ENCODE measurements around the gene DLGAP1. TPM values are rescaled to one million over a fixed set of nuclear protein-coding genes. Genes with fewer than 3 reads are reported as not detected.

Gene DLGAP1
- total RNA-seq, 1 experiment from 2014 or later: 0.39 TPM

DNA sequence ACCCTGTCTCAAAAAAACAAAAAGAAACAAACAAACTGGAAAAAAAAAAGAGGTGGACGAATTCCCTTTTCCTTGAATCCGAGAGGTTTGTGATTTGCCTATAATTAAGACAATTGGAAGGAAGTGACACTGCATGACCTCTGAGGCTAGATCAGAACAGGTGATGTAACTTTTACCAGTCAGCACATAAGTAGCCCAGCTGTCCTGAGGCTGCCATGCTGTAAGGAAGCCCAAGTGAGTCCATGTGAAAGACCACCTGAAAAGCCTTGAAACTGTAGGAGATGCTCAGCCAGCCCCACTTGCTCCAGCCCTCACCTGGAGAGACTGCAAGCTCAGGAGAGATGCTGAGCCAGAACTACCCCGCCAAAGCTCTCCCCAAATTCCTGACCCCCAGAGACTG, 838.4 kb downstream of the DLGAP1 start:
- DNase-seq (ENCODE audit: low read depth, low spot score) (no peak), ATAC-seq (no peak)
- TF ChIP-seq SIN3A (IDR thresholded peaks at IDR 0.05; ENCODE audit: low read depth) (no peak), SP1 (IDR thresholded peaks at IDR 0.05; ENCODE audit: low read depth) (no peak), ZNF274 (IDR thresholded peaks at IDR 0.05; ENCODE audit: low read depth, low read length) (no peak), CEBPB (IDR thresholded peaks at IDR 0.05; ENCODE audit: low read depth) (no peak), YY1 (IDR thresholded peaks at IDR 0.05; ENCODE audit: extremely low read depth, insufficient replicate concordance, low read depth, low read length) (peak; percentile 22), CBX3 (IDR thresholded peaks at IDR 0.05; ENCODE audit: low read depth) (no peak)
- ChIA-PET RAD21 (ENCODE audit: low non-redundant PET in 1 of 2, low total read pairs in 2 of 2, uncharacterized antibody in 2 of 2, unreplicated experiment in 2 of 2) (interaction anchor here in 1 of 2 experiments (0.7 kb wide), 1 partner anchor 9 kb away, joined by 7 read pairs; no protein-coding TSS in a partner anchor), POLR2A (interaction anchor here (1.1 to 4.1 kb wide), 9 partner anchors 10 to 319 kb away, joined by 3 to 41 read pairs (median 11); no protein-coding TSS in a partner anchor), CTCF (interaction anchor here (0.9 kb wide), 1 partner anchor 49 kb away, joined by 3 read pairs; no protein-coding TSS in a partner anchor)
- Histone ChIP-seq H4K20me1 (ENCODE audit: insufficient read depth) (no peaks in the 10 kb centered on the region), H3K4me1 (ENCODE audit: control insufficient read depth in 1 of 2, insufficient read depth in 2 of 2, low read length in 2 of 2) (peaks cover 78 to 97% of the 10 kb centered on the region in 2 experiments), H3K9me2 (ENCODE audit: insufficient read depth) (no peaks in the 10 kb centered on the region), H3K4me2 (ENCODE audit: low read length) (peak overlapping the region; percentile 59; the same call in 1 of the 2 replicates), H3K27me3 (ENCODE audit: insufficient read depth, low read length) (no peaks in the 10 kb centered on the region), H3K9ac (ENCODE audit: low read length) (peak overlapping the region; percentile 70), H3K4me3 (replicated peaks in 1 of 2; ENCODE audit: low read depth in 1 of 2, low read length in 2 of 2) (no peak overlapping the region), H3K9me3 (ENCODE audit: control insufficient read depth in 1 of 2, insufficient read depth in 1 of 2, low read depth in 1 of 2, low read length in 2 of 2) (no peaks in the 10 kb centered on the region), H3K79me2 (ENCODE audit: insufficient read depth, low read length) (peaks cover 16% of the 10 kb centered on the region), H3K36me3 (ENCODE audit: control insufficient read depth in 1 of 2, insufficient read depth in 2 of 2, low read length in 2 of 2) (peaks cover 0 to 4% of the 10 kb centered on the region in 2 experiments; a peak in 1 of 4 replicates), H2AFZ (ENCODE audit: low read depth, low read length, poor library complexity, severe bottlenecking) (no peak overlapping the region), H3K27ac (ENCODE audit: low read depth, low read length) (peak overlapping the region; percentile 100)
- no TSS peak for BruUV-seq (replicated peaks)
- intact Hi-C loops (cut with micrococcal nuclease): no loop called here

DNA sequence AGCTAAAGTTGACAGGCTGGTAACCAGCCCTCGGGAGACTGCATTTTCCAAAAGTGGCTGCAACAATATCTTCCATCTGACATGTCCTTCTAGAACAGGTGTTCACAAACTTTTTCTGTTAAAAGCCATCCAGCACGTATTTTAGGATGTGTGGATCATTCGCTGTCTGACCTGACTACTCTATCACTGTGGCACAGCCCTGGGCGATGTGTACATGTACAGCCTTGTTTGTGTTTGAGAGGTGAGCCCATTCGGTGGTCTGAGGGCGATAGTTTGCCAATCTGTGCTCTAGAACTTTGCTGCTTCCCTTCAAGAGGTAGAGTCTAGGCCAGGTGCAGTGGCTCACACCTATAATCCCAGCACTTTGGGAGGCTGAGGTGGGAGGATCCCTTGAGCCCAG, 839.0 kb downstream of the DLGAP1 start:
- peak overlapping the region; percentile 100 for H3K27ac ChIP-seq (ENCODE audit: low read depth, low read length)
- H3K4me1 ChIP-seq (ENCODE audit: control insufficient read depth in 1 of 2, insufficient read depth in 2 of 2, low read length in 2 of 2): peaks cover 78 to 97% of the 10 kb centered on the region in 2 experiments
- TF ChIP-seq SRF (IDR thresholded peaks at IDR 0.05; ENCODE audit: low read depth) (no peak), SP1 (IDR thresholded peaks at IDR 0.05; ENCODE audit: low read depth) (no peak), YY1 (IDR thresholded peaks at IDR 0.05; ENCODE audit: extremely low read depth, insufficient replicate concordance, low read depth, low read length) (no peak), ELF1 (IDR thresholded peaks at IDR 0.05; ENCODE audit: borderline replicate concordance, low read depth) (no peak), CEBPB (IDR thresholded peaks at IDR 0.05; ENCODE audit: low read depth) (no peak)
- TF ChIP-seq, protein P1, sequence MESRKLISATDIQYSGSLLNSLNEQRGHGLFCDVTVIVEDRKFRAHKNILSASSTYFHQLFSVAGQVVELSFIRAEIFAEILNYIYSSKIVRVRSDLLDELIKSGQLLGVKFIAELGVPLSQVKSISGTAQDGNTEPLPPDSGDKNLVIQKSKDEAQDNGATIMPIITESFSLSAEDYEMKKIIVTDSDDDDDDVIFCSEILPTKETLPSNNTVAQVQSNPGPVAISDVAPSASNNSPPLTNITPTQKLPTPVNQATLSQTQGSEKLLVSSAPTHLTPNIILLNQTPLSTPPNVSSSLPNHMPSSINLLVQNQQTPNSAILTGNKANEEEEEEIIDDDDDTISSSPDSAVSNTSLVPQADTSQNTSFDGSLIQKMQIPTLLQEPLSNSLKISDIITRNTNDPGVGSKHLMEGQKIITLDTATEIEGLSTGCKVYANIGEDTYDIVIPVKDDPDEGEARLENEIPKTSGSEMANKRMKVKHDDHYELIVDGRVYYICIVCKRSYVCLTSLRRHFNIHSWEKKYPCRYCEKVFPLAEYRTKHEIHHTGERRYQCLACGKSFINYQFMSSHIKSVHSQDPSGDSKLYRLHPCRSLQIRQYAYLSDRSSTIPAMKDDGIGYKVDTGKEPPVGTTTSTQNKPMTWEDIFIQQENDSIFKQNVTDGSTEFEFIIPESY (IDR thresholded peaks at IDR 0.05; ENCODE audit: extremely low read depth, insufficient replicate concordance, low read length): no peak
- TF ChIP-seq, protein P2, sequence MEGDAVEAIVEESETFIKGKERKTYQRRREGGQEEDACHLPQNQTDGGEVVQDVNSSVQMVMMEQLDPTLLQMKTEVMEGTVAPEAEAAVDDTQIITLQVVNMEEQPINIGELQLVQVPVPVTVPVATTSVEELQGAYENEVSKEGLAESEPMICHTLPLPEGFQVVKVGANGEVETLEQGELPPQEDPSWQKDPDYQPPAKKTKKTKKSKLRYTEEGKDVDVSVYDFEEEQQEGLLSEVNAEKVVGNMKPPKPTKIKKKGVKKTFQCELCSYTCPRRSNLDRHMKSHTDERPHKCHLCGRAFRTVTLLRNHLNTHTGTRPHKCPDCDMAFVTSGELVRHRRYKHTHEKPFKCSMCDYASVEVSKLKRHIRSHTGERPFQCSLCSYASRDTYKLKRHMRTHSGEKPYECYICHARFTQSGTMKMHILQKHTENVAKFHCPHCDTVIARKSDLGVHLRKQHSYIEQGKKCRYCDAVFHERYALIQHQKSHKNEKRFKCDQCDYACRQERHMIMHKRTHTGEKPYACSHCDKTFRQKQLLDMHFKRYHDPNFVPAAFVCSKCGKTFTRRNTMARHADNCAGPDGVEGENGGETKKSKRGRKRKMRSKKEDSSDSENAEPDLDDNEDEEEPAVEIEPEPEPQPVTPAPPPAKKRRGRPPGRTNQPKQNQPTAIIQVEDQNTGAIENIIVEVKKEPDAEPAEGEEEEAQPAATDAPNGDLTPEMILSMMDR (IDR thresholded peaks at IDR 0.05 in 2 of 3, conservative IDR thresholded peaks at IDR 0.05 in 1 of 3; ENCODE audit: borderline replicate concordance in 1 of 3, insufficient read depth in 1 of 3, low read depth in 2 of 3, low read length in 2 of 3): no peak
- no peak overlapping the region for H3K4me3 ChIP-seq (replicated peaks in 1 of 2; ENCODE audit: low read depth in 1 of 2, low read length in 2 of 2)
- ChIA-PET CTCF (interaction anchor here (1.2 kb wide), 1 partner anchor 50 kb away, joined by 6 read pairs; no protein-coding TSS in a partner anchor), POLR2A (interaction anchor here (1.0 to 4.1 kb wide), 5 partner anchors 9 to 319 kb away, joined by 3 to 41 read pairs (median 3); no protein-coding TSS in a partner anchor), RAD21 (ENCODE audit: low non-redundant PET in 1 of 2, low total read pairs in 2 of 2, uncharacterized antibody in 2 of 2, unreplicated experiment in 2 of 2) (no interaction called here)
- no peaks in the 10 kb centered on the region for H3K9me3 ChIP-seq (ENCODE audit: control insufficient read depth in 1 of 2, insufficient read depth in 1 of 2, low read depth in 1 of 2, low read length in 2 of 2)
- H3K4me2 ChIP-seq (ENCODE audit: low read length): peak overlapping the region; percentile 49
- H3K9ac ChIP-seq (ENCODE audit: low read length): peak overlapping the region; percentile 70
- H2AFZ ChIP-seq (ENCODE audit: low read depth, low read length, poor library complexity, severe bottlenecking): no peak overlapping the region
- H4K20me1 ChIP-seq (ENCODE audit: insufficient read depth): no peaks in the 10 kb centered on the region
- DNase-seq (ENCODE audit: low read depth, low spot score) (no peak), ATAC-seq (no peak)
- H3K27me3 ChIP-seq (ENCODE audit: insufficient read depth, low read length): no peaks in the 10 kb centered on the region
- intact Hi-C loops (cut with micrococcal nuclease): no loop called here
- BruUV-seq (replicated peaks): no TSS peak
- H3K79me2 ChIP-seq (ENCODE audit: insufficient read depth, low read length): peaks cover 21% of the 10 kb centered on the region
- no peaks in the 10 kb centered on the region for H3K9me2 ChIP-seq (ENCODE audit: insufficient read depth)
- H3K36me3 ChIP-seq (ENCODE audit: control insufficient read depth in 1 of 2, insufficient read depth in 2 of 2, low read length in 2 of 2): peaks cover 0 to 4% of the 10 kb centered on the region in 2 experiments; a peak in 1 of 4 replicates

Measured in HCT116 (cell line).